ENCODE measurements around the gene COL18A1.
"Not testable (repeated sequence)": the region's sequence is repeated elsewhere in the genome, so short reads cannot be mapped to it uniquely, and the experiment has no call there.

Gene COL18A1

GRCh38 chr21:45404730-45405270 is at the start of gene COL18A1:
Gene COL18A1, plus strand, starts transcription at chr21:45405165. Its CDS starts 66 bp downstream, at chr21:45405231.
- peak in 10 of 51 donors; percentile 12 to 41 (median 25) for DNase-seq

- no peak for DNase-seq
Observed at GRCh38 chr21:45355573-45355972, 49.4 kb upstream of the COL18A1 start.

- no peak for DNase-seq
Observed at GRCh38 chr21:45356251-45356650, 48.7 kb upstream of the COL18A1 start.

- no peak for DNase-seq
Observed at GRCh38 chr21:45356653-45357435, 48.1 kb upstream of the COL18A1 start.

- no peak for DNase-seq
Observed at GRCh38 chr21:45357436-45358260, 47.3 kb upstream of the COL18A1 start.

GRCh38 chr21:45358261-45358670 is 46.7 kb upstream of the COL18A1 start:
- DNase-seq: no peak

GRCh38 chr21:45358711-45359310 is 46.2 kb upstream of the COL18A1 start:
- no peak for DNase-seq

GRCh38 chr21:45359451-45360217 is 45.3 kb upstream of the COL18A1 start:
- DNase-seq: peak in 1 of 51 donors; percentile 12

GRCh38 chr21:45361033-45361997 is 43.6 kb upstream of the COL18A1 start:
- no peak for DNase-seq

- no peak for DNase-seq
Observed at GRCh38 chr21:45362077-45362747, 42.8 kb upstream of the COL18A1 start.

GRCh38 chr21:45362748-45363145 is 42.2 kb upstream of the COL18A1 start:
- no peak for DNase-seq

GRCh38 chr21:45363272-45363671 is 41.7 kb upstream of the COL18A1 start:
- not testable (repeated sequence) for DNase-seq

- DNase-seq: peak in 41 of 51 donors; percentile 5 to 85 (median 45)
Observed at GRCh38 chr21:45363921-45364467, 41.0 kb upstream of the COL18A1 start.

GRCh38 chr21:45364468-45365185 is 40.3 kb upstream of the COL18A1 start:
- peak in 1 of 51 donors; percentile 33 for DNase-seq

GRCh38 chr21:45365186-45365607 is 39.8 kb upstream of the COL18A1 start:
- DNase-seq: no peak

GRCh38 chr21:45365608-45366241 is 39.2 kb upstream of the COL18A1 start:
- DNase-seq: no peak

- no peak for DNase-seq
Observed at GRCh38 chr21:45366476-45366875, 38.5 kb upstream of the COL18A1 start.
